ENCODE data around the gene AFF3. TPM values are rescaled to one million over a fixed set of nuclear protein-coding genes. Genes with fewer than 3 reads are reported as not detected.

Gene AFF3
- total RNA-seq, 1 donor from 2014 or later: 25.6 TPM

DNA sequence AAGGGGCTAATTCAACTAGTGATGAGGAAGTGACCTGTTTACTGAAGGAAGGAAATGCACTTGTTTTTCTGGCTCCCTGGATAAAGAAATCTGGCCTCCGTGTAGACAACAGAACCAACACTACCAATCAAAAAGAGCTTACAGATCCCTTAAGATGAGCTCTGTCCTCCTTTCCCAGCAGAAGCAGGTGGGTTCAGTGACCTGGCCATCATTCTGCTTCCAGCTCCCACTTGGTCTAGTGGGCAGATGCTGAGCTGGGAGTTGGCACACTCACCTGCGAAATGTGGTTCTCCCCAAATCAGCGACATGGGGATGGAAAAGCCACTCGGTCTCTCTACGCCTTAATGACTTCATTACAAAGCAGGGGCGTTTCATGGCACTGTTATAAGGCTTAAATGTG, 132.6 kb downstream of the AFF3 start:
- DNase-seq (ENCODE audit: low spot score): no peak

DNA sequence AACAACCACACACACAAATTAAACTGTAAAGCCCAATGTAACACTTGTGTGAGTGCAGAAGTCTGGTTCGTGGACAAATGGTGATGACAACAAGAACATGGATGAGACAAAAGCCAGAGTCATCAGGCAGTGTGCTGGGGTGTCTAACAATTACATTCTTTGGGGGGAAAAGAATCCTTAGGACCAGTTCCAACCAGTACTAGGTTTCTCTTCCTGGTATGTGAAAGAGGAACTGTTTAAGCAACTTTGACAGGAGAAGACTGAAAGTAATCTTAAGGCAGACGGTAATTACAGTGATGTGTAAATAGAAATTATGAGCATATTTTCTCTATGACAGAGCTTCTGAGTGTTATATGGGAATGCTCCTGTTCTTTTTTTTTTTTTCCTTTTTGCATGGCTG, 133.4 kb downstream of the AFF3 start:
- no peak for DNase-seq (ENCODE audit: low spot score)

DNA sequence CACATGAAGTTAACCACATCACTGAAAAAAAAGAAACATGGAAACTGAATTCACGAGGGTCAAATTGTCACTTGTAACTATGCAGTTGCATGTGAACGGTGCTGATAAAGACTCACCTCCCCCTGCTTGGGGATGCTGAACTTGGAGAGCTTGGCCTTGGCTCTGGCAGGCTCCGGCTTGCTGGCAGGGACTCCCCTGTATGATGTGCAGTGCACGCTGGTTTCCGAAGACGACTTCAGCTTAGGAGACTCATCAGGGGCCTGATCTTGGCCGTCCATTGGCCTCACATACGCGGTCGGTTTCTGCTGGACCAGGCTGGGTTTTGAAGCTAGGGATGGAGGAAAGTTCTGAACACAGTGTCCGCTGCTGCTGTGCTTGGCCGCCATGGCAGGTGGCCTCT, 135.9 kb downstream of the AFF3 start:
- DNase-seq (ENCODE audit: low spot score): no peak

DNA sequence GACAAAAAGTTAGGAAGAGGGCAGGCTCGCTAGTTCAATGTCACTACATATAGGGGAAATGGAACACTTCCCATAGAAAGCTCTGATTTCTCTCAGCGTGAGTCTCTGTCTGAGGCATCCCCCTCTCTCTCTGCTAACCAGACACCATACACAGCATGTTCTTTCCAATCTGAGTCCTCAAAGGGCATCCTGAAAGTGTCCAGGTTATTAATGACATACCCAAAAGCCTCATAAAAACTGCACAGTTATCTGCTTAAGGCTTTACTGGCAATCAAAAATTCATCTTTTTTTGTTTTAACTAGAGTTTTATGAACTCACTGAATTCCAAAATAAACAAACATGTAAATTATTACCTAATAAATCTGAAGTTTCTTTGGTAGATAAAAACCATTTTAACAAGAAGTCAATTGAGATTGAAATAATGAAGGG, 137.4 kb downstream of the AFF3 start:
- no peak for DNase-seq (ENCODE audit: low spot score)

DNA sequence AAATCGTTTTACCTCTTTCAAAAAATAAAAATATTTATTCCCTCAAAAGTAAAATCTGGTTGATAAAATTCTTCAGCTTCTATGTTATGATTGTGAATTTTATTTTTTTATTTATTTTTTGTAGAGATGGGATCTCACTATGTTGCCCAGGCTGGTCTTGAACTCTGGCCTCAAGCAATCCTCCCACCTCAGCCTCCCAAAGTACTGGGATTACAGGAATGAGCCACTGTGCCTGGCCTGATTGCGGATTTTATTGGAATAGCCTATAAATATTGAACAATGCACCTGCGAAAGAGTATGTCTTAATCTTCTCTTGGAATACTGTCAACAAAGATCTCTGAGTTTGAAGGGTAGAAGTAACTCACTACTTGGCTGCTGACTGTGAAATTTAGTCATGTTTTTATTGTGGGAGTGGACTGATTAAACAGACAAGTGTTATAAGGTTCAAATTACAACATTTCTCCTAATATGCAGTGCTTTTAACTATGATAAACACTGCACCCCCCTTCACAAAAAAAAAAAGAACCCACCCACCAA, 138.0 kb downstream of the AFF3 start:
- DNase-seq (ENCODE audit: low spot score): no peak

DNA sequence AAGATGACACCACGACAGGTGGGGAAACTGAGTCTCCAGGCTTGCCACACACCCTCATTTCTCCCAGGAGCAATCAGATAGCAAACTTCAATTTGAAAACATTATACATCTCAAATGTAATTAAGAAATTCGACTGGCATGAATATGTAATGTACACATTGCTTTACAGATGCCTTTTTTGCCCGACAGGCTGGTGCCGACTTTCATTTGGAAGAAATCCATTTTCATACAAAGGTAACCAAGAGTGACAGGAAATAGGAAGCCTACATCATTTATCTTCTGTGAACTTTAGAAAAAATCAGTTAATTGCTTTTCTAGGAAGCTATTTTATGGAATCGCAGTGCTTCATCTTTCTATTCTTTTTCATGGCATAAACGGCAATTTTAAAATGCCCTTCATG, 140.3 kb downstream of the AFF3 start:
- no peak for DNase-seq (ENCODE audit: low spot score)

DNA sequence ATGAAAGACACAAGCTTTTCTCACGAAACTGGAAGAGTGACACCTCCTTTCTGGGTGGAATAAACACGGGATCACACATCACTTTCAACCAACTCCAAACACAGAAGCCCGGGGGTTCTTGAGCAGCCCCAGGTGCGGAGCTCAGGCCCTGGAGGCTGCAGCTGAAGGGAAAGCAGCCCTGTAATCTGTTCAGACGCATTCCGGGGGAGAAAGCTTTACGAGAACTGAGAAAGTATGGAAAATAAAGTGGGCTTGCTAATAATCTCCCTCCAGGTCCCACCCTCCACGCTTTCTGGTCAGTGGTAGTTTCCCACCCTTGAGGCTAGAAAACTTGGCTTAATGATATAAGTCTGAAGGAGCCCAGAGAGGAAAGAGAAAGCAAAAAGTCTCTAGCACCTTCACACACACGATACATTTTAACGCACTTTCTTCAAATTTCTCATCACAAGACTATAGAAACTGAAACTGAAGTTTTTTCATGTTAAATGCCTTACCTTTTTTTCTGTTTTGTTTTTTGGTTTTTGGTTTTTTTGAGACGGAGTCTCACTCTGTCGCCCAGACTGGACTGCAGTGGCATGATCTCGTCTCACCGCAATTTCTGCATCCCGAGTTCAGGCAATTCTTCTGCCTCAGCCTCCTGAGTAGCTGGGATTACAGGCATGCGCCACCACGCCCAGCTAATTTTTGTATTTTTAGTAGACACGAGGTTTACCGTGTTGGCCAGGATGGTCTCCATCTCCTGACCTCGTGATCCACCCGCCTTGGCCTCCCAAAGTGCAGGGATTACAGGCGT, 141.3 kb downstream of the AFF3 start:
- DNase-seq (ENCODE audit: low spot score): no peak

DNA sequence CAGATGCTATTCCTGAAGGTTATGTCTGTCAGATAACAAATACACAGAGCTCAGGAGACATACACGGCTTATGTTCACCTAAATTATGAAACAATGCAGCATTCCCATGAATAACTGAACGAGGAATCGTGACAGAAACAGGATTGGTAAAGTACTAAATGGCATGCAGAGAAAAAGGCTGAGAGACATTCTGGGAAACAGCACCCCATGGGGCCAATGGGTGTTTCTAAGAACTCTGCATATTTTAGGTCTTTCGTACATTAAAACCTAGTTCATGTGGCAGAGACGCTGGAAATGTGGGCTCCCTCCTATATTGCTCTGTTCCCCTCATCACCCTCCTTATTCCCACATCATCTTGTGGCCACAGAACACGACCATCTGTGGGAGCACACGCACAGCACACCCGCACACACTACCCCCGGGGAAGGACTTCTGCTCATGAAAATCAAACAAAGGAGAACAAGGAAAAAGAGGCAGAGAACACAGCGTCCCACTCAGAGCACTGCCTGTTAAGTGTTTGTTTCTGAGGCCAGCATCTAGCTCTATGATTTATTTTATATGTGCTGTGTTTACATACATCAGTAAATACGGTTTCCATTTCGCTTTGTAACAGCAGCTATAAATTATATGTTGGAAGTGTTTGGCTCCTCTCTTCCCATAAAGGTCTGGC, 143.6 kb downstream of the AFF3 start:
- no peak for DNase-seq (ENCODE audit: low spot score)

DNA sequence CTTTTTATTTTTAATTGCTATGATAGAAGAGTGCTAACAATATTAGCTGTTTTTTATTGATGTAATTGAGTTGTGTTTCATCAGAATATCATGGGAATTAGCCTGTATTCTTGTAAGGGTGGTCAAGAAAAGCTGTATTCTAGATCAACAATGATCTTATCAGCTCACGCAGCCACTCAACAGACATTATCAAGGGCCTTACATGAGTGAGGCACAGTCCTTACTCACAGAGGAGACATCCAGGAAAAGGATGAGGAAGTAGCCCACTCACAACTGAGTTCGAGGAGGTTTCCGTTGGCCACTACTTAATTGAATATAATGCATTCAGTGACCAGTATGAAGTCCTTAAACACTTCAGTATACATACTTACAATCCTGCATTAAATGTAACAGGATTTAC, 152.5 kb downstream of the AFF3 start:
- no peak for DNase-seq (ENCODE audit: low spot score)

DNA sequence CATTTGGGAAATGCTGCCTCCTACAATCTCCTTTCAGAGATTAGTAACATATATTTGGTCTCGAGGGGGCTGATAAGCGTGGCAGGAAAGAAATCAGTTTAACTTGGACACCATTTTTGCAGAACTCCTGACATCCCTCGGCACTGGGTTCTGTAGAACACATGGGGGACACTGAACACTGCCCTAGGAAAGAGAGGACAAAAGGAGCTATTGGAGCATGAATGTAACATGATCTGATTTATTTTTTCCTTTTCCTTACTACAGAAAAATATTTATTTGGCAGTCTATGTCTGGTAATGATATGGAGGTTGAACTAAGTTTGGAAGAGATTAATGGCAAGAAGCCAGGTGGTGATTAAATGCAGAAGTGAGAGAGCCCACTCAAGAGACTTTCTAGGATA, 153.8 kb downstream of the AFF3 start:
- no peak for DNase-seq (ENCODE audit: low spot score)

DNA sequence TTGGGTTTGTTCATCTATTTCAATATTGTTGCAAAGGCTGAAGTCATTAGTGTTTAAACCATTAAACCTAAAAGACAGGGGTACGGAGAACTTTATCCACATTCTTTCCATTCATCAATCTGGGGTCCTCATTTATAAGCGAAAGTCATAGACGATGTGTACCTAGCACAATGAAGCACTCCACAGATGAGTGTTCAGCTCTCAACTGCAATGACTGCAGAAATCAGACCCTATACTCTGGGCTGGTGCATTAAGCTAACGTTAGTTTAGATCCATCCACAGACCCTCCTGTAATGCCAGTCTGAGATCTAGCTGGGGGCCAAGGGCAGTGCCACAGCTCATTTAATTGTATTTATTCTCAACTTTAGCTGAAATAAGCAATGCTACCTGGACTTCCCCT, 155.2 kb downstream of the AFF3 start:
- DNase-seq (ENCODE audit: low spot score): no peak

DNA sequence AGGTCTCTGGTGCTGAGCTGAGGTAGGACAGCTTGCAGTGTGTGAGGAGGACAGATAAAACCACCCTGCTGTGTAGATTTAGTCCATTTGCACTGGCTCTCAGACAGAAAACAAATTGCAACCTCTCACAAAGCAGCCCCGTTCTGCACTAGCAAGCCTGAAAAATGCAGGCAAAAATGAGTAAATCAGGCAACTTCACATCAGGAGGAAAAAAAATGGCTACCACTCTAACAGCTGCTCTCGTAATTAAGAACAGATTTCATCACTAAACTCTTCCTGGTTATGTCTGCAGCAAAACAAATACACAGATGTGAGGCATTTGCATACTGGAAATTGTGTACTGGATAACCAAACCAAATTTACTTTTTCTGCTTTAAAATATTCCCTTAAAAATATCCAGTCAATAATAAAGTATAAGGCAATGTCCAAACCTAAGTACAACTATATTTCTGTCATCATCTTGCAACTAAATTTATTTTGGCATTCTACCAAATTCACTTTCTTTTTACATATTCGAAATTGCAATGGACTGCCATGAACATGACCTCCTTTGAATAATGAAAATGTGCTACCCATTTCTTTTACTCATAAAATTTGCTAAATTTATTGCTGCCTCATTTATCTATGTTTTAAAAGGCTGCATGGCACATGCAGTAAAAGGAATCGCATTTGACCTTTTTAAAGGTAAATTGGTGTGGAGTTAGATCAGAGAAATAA, 157.4 kb downstream of the AFF3 start:
- no peak for DNase-seq (ENCODE audit: low spot score)

DNA sequence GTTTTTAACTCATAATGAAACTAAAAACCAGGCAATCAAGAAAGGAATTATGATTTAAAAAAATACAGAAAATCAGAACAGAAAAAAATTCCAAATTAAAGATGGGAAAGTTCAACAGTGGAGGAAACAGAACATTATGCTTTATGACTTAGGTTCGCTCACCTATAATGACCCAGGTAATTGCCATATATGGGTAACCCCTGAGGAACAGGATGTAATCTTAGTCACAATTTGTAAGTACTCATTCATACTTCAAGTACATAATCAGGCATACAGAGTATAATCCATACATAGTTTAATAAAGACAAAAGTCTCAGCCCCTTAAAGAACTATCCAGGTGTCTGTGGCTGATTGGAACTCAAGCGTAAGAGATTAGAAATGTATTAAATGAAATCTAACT, 159.6 kb downstream of the AFF3 start:
- DNase-seq (ENCODE audit: low spot score): no peak

DNA sequence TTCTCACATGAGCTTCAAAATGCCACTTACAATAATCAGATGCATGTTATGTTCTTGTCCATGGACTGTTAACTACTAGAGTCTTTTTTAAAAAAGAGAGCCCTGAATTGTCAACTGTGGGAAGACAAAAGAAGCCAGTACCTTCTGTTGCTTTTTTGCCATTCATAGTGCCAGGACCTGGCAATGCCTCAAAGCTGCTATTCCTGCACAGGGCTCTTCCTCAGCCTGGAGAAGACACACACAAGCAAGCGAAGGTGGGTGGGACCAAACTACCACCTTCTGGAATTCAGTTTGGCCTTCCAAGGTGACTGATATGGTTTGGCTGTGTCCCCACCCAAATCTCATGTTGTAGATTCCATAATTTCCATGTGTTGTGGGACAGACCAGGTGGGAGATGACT, 160.6 kb downstream of the AFF3 start:
- DNase-seq (ENCODE audit: low spot score): no peak

DNA sequence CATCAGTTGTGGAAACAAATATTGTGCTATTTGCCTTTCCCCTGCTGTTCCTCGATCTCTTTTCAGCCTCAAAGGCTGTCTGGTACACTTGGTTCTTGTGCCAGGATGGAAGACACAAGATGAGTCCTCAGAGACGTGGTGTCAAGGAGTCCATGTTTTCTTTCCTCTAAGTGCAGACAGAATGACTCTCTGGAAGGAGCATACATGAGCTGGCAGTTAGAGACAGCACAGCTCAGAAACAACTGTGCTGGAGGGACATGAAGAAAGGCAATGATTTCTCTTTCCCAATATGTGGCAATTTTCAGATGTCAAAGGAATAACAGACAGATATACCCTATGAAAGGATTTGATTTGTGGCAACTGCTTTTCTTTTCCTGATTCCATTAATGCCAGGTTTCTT, 162.2 kb downstream of the AFF3 start:
- no peak for DNase-seq (ENCODE audit: low spot score)

DNA sequence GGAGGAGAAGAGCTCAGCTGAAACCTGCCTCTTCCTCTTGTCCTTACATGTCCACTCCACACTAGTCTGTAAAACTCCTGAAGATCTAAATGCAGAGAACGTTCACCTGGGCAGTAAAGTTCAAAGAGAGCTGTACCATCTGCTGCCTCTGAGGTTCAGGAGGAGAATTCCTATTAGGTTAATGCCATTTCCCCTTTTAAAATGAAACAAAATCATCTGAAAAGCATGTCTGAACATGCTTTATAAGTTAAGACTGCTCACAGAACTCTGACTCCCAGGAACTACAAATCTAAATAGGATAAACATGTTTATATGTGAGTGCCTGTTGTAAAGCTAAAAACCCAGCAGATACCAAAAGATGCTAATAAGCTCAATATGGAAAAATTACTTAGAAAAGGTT, 164.4 kb downstream of the AFF3 start:
- no peak for DNase-seq (ENCODE audit: low spot score)

DNA sequence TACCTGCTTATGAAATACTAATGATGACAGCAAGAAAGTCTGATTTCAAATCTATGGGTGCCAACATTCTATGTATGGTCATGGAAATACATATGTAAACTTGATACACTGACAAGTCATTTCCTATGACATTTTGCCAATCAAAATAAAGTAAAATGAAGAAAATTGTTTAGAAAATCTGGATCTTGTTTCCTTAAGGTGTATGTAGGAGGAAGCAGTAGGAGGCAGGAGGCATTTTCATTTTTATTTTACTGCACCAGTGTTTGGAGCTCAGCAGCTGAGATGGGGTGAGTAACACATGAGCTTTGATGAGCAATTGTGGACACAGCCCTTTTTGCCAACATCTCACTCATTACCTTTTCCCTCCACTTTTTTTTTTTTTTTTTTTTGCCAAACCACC, 167.0 kb downstream of the AFF3 start:
- no peak for DNase-seq (ENCODE audit: low spot score)

DNA sequence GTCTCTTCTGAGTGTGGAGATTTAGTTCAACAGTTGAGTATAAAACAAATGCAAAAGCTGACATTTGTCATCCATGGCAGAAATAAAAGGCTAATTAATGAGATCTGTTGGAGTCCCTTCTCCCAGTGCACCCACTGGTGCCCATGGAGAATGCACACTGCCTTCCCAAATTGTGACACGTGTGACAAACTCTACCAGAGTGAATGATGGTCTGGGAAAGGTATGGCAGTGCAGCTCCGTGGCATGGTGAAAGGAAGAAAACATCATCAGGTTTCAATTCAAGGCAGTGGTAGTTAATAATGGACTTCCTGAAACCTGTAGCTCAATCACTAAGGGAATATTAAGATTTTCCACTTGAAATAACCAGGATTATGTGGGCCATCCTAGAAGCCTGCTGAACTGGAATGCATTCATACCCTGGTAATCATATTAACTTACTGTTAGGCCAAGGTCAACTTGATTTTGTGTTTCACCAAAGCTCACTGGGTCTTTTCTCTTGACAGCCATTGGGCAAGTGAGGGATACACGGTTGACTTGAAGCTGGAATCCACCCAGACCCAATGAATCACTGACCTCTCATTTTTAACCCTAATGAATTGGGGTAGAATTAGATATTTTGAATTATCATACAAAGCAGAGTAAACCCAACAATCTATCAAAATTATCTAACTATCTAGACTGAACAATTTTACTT, 167.6 kb downstream of the AFF3 start:
- DNase-seq (ENCODE audit: low spot score): no peak

DNA sequence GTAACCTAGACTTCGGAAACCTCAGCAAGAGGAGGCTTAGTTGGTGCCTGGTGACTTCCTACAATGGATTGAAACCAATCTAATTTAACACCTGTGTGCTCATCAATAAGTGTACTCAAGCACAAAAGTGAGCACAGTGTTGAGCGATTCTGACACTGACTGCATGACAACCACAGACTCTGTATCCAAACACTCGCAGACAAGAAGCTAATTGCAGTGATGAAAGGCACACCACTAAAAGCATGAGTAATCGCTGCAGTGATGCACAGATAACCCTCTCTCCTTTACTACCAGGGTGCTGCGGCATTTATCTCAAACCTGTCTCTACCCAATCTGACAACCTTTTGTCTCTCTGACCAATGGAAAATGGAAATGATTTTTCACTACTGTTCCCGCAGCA, 168.1 kb downstream of the AFF3 start:
- DNase-seq (ENCODE audit: low spot score): no peak

DNA sequence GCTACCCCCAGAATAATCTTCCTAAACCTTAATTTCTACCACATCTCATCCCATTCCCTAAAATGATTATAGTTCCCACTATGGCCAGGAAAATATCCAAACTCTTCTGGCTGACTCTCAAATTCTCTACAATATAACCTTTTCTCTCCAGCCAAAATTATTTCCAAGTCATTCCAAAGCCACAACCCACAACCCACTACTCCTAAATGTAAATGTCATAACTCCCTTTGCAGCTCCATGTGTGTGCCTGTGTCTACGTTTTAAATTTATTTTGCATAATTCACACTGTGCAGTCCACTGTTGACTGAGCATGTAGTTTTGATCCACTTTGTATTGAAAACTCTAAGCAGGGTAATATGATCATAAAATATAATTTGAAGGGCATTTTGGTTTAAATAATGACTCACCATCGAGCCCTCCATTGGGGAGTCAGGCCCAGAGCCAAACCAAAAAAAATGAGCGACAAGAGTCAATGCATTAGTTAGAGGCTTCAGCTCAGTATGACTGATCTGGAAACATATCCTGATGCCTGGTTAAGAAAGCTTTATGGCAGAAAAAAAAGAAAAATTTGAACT, 171.0 kb downstream of the AFF3 start:
- no peak for DNase-seq (ENCODE audit: low spot score)

DNA sequence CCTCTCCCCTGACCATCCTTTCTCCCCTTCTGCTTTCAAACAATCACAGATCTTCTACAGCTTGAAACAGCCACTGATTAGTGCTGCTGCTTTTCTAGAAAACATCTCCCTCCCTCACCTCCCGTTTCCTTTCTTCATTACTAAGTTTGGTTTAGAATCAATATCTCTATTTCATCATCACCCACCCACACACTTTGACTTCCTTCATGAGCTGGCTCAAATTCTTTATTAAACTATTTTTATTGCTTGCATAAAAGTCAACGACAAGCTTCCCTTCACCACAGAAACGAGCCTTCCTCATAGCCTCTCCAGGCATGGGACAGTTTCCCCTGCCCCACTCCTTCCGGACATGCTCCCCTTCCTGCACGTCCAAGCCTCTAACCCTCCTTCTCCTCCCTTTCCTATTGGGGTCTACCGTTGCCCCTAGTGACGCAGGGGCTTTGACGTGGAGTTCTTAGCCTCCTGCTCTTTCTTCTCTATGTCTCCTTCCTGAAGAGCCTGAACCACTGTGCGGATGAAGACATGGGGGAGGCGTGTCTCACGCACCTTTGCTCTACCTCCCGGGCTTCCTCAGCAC, 172.0 kb downstream of the AFF3 start:
- DNase-seq (ENCODE audit: low spot score): no peak
